Activated T-helper 17 cell treated with anti-CD3 and anti-CD28 coated beads, Interleukin-2, amount 50 U/mL, for 72 hours (primary cell): ENCODE results near the gene FAM221B. TPM values are rescaled to one million over a fixed set of nuclear protein-coding genes. Genes with fewer than 3 reads are reported as not detected.
A peak's percentile ranks its signal among the peaks of the same experiment; 100 is the strongest.

ENCODE experiments used
- ATAC-seq: fragments of 150-1000 bp; cut with Tn5 transposase; replicated peaks from 2 replicates; pipeline ENCODE4 v1.10.0; 2021; ENCODE audit warnings: mild to moderate bottlenecking, moderate library complexity
- H3K27ac Mint-ChIP-seq: one replicate; pipeline ENCODE4 v1.8.0; 2022; ENCODE audit warnings: mixed read lengths
- H3K27me3 Mint-ChIP-seq: one replicate; pipeline ENCODE4 v1.8.0; 2022; ENCODE audit warnings: mixed read lengths
- H3K36me3 Mint-ChIP-seq: one replicate; pipeline ENCODE4 v1.8.0; 2022; ENCODE audit warnings: low read depth, mild to moderate bottlenecking, mixed read lengths
- H3K4me1 Mint-ChIP-seq: one replicate; pipeline ENCODE4 v1.8.0; 2022; ENCODE audit warnings: mixed read lengths
- H3K4me3 Mint-ChIP-seq: one replicate; pipeline ENCODE4 v1.8.0; 2022; ENCODE audit warnings: mild to moderate bottlenecking, mixed read lengths
- H3K9me3 Mint-ChIP-seq: one replicate; pipeline ENCODE4 v1.8.0; 2022; ENCODE audit warnings: mixed read lengths
- total RNA-seq, 2 donors: library from RNA; stranded (reverse); gene quantifications; one replicate each; pipeline ENCODE4 v1.2.3, GENCODE V29; 2022

Gene FAM221B
- total RNA-seq, 2 donors from 2014 or later: not detected

DNA sequence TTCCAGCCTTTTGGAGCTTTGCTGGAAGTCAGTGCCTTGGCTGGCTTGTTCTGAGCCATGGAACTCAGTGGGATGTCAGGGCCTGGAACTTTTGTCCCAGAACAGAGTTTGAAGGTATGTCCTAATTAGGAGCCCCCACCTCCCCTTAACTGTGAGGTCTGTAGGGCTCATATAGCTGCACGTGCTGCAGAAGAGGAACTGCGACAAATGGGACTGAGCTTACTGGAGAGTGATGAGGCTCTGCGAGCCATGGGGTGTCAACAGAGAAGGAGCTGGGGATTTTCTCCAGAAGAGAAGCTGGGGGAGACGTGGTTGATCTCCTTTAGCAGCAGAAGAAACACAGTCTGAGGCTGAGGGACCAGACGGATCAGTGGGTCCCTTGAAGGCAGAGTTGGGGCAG lies 11.4 kb upstream of the FAM221B start:
- Mint-ChIP-seq H3K9me3 (no peaks in the 10 kb centered on the region), H3K36me3 (no peaks in the 10 kb centered on the region), H3K4me1 (peaks cover 5% of the 10 kb centered on the region), H3K27me3 (no peaks in the 10 kb centered on the region), H3K4me3 (no peak overlapping the region), H3K27ac (peak overlapping the region; percentile 51)
- no peak for ATAC-seq

DNA sequence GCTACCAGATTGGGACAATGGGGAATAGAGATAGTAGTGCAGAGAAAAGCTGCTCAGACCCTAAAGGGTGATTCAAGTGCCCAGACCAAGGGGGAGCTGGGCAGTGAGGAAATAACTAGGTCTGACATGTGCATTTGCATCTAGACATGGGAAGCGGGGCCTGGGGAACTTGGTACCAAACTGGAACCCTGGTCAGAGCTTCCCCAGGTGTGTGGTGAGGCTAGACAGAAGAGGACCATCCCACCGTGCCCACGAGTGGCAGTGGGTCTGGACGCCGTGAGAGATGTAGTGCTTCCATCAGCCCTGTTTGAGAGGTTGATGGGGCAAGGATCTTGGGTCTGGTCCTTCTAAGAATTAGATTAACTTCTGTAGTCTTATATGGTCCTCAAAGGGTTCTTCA lies 8.1 kb upstream of the FAM221B start:
- no peaks in the 10 kb centered on the region for H3K36me3 Mint-ChIP-seq
- H3K4me1 Mint-ChIP-seq: no peaks in the 10 kb centered on the region
- H3K27ac Mint-ChIP-seq: peak overlapping the region; percentile 22
- no peak for ATAC-seq
- no peaks in the 10 kb centered on the region for H3K27me3 Mint-ChIP-seq
- H3K9me3 Mint-ChIP-seq: no peaks in the 10 kb centered on the region
- H3K4me3 Mint-ChIP-seq: no peak overlapping the region

DNA sequence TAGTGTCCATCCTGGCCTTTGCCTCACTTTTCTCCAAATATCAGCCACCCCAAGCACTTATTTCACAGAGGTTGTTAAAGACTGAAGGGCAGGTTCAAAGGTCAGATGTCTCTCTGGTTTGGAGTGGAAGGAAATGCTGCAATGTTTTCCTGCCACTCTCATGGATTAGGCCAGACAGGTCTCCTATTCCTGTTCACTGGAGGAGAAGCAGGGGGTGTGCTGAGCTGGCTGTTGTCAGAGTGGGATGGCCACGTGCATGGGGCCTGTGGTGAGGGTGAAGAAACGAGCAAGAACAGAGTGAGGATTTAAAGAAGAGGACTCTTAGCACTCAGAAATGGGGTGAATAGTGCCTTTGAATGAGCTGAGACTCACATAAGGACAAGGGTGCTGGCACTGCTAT lies 7.2 kb upstream of the FAM221B start:
- H3K4me1 Mint-ChIP-seq: no peaks in the 10 kb centered on the region
- no peak overlapping the region for H3K4me3 Mint-ChIP-seq
- no peak for ATAC-seq
- no peaks in the 10 kb centered on the region for H3K9me3 Mint-ChIP-seq
- no peaks in the 10 kb centered on the region for H3K36me3 Mint-ChIP-seq
- no peaks in the 10 kb centered on the region for H3K27me3 Mint-ChIP-seq
- H3K27ac Mint-ChIP-seq: peak overlapping the region; percentile 22

DNA sequence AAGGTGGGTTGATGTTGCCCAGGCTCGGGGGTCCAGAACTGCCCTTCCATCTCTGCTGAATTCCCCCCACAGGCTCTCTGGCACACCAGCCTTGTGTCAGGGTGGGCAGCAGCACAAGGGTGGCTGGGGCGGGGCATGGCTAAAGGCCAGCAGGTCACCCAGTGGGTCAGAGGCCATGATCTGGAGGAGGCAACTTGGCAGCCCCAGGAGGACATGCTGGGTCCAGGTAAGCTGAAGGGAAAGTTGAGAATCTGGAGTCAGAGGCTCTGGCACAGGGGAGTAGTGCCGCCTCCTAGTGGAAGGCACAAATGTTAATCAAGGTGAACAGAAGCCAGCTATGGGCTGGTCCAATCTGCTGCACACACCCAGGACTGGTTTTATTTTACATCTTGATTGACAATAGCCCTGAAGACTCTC lies 6.7 kb upstream of the FAM221B start:
- H3K4me3 Mint-ChIP-seq: no peak overlapping the region
- H3K27me3 Mint-ChIP-seq: no peaks in the 10 kb centered on the region
- no peaks in the 10 kb centered on the region for H3K9me3 Mint-ChIP-seq
- no peak overlapping the region for H3K27ac Mint-ChIP-seq
- ATAC-seq: no peak
- peaks cover under 1% of the 10 kb centered on the region for H3K4me1 Mint-ChIP-seq
- no peaks in the 10 kb centered on the region for H3K36me3 Mint-ChIP-seq

DNA sequence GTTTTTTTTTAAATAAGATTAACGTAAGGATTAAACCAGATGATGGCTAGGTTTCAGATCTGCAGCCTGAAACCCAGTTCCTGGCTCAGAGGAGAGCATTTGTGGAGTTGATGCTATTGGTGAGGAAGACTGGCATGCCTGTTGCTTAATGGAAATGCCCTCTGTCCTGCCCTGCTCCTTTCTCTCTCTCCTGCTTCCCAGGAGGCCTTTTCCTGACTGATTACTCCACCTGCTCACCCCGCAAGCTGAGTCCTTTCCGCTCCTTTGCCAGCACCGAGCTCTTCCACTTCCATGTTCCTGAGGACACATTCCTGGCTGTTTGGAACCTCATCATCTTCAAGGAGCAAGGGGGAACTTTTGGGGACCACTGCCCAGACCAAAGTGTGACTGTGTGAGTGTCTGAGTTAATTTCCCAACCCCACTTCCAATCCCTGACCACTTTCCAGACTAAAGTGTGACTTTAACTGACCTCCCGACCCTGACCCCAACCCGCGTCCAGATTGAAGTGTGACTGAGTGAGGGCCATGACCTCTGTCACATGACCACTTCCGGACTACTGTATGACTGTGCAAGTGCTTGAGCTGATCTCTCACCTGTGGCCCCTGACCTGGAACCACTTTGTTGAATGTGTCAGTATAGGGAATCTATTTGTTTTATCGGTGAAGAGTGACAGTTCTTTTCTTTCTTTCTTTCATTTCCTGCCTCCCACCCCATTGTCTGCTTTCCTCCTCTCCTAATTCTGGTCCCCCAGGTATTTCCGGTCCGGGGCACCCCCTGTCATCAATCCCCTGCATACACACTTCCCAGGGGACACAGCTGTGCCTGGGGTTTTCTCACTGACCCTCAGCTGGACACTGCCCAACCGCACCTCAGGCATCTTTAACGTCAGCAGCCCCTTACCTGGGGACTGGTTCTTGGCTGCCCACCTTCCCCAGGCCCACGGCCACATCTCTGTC lies 6.0 kb upstream of the FAM221B start:
- Mint-ChIP-seq H3K4me3 (no peak overlapping the region), H3K27me3 (no peaks in the 10 kb centered on the region), H3K27ac (peak overlapping the region; percentile 17), H3K36me3 (no peaks in the 10 kb centered on the region), H3K4me1 (peaks cover 7% of the 10 kb centered on the region), H3K9me3 (no peaks in the 10 kb centered on the region)
- no peak for ATAC-seq

DNA sequence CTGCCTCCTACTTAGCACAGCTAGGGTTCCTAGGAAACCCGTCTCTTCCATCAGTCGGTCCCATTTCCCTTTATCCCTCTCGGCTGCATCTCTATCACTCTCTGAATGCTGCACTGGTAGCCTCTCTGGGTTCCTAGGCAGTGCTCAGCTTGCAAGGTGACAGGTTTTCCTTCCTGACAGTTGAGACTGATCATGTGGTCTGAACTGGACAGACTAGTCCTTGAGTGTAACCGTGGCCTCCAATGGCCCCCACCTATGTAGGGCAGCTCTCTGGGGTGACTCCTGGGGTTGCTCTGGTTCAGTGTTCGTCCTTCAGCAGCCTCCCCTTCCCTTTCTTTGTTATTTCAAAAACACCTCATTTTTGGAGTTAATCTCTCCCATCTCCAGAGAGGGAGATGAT lies 4.3 kb upstream of the FAM221B start:
- ATAC-seq: no peak
- no peaks in the 10 kb centered on the region for H3K36me3 Mint-ChIP-seq
- H3K4me1 Mint-ChIP-seq: peaks cover 17% of the 10 kb centered on the region
- peak overlapping the region; percentile 23 for H3K27ac Mint-ChIP-seq
- H3K9me3 Mint-ChIP-seq: no peaks in the 10 kb centered on the region
- no peaks in the 10 kb centered on the region for H3K27me3 Mint-ChIP-seq
- no peak overlapping the region for H3K4me3 Mint-ChIP-seq

DNA sequence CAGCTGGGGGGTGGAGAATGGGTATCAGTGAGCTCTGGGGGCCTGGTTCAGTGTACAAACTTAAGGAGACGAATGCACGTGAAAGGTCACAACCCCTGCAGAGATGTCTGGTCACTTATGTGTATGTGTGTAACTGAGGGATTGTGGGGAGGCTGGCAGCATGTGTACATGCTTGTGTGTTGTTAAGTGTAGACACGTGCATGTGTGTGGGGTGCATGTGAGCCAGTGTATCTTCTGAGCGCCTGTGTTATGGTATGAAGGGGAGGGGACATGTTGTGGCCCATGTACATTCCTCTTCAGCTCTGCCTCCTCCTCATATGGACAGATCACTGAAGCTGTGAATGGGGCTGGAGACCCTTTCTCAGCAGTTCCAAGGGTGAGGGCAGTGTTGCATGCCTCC lies 2.5 kb upstream of the FAM221B start:
- no peaks in the 10 kb centered on the region for H3K9me3 Mint-ChIP-seq
- no peaks in the 10 kb centered on the region for H3K27me3 Mint-ChIP-seq
- peaks cover 17% of the 10 kb centered on the region for H3K4me1 Mint-ChIP-seq
- no peak for ATAC-seq
- H3K27ac Mint-ChIP-seq: no peak overlapping the region
- H3K4me3 Mint-ChIP-seq: no peak overlapping the region
- H3K36me3 Mint-ChIP-seq: no peaks in the 10 kb centered on the region

DNA sequence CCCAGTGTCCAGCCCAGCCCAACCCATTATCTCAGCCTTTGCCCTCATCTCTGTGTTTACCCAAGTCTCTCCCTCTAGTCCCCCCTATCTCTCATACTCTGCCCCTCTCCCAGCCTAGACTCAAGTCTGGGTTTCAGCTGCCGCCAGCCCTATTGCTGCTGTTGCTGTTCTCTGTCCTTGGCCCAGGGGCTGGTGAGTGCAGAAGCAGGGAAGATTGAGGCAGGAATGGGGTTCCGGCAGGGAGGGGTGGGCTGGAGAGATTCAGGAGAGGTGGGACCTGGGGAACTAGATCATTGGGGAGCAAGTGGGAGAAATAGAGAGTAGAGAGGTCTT lies 1.2 kb upstream of the FAM221B start:
- H3K4me3 Mint-ChIP-seq: peak overlapping the region; percentile 96
- no peaks in the 10 kb centered on the region for H3K9me3 Mint-ChIP-seq
- H3K36me3 Mint-ChIP-seq: no peaks in the 10 kb centered on the region
- H3K27ac Mint-ChIP-seq: peak overlapping the region; percentile 77
- H3K27me3 Mint-ChIP-seq: no peaks in the 10 kb centered on the region
- H3K4me1 Mint-ChIP-seq: peaks cover 17% of the 10 kb centered on the region
- ATAC-seq: no peak

DNA sequence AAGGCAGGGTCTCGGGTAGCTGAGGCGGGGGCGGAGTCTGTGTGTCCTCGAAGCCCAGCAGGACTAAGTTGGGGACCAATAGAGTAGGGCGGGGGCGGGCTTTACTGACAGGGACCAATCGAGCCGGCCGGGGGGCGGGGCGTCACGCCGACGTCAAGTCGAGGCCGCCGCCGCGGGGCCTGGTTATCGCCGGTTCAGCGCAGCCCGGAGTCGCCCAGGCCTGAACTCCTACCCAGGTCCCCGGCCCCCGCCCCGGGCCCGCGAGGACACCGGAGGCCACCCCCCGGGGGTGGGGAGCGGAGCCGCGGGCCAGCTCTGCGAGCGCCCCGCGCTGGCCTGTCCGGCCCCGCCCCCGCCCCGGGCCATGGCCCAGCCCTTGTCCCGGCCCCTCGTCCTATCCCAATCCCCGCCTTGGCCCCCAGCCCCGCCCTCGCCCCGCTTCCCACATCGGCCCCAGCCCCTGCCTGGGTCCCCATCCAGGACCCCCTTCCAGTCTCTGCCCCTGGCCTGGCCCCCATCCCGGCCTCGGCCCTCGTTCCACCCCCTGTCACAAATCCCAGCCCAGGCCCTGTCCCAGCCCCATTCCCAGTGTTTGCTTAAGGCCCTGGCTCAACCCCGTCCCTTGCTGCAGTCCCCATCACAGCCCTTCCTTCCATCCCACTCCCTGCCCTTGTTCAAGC lies 692 bp upstream of the FAM221B start, which contains the start of gene TMEM8B:
Gene TMEM8B (plus strand): TSS at position 145 of the 680 bp plus-strand sequence. CDS start 220 bp downstream, at position 365.
- H3K9me3 Mint-ChIP-seq: no peaks in the 10 kb centered on the region
- peak within 1 kb of the TSS; percentile 96 for H3K27ac Mint-ChIP-seq
- peaks cover 17% of the 10 kb centered on the region for H3K4me1 Mint-ChIP-seq
- no peaks in the 10 kb centered on the region for H3K27me3 Mint-ChIP-seq
- no peaks in the 10 kb centered on the region for H3K36me3 Mint-ChIP-seq
- peak within 1 kb of the TSS; percentile 96 for H3K4me3 Mint-ChIP-seq
- ATAC-seq: peak; percentile 96

DNA sequence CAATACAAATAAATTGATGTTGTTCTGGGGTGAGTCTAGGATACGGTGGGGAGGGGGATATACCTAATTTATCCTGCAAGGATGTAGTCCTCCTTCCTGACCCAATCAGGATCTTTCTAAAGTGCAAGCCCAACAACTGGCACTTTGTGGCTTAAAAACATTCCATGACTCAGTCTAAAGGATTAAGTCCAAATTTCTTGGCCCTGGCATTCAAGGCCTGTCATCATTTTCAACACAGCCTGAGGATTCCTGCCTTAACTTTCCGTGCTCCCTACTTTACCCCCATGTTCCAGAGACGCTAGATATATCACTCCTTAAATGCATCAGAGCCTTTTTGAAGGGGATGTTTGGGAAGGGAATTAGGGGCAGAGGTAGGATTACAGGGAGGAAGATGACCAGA lies 1.0 kb downstream of the FAM221B start:
- Mint-ChIP-seq H3K4me3 (peak overlapping the region; percentile 96), H3K27me3 (no peaks in the 10 kb centered on the region), H3K27ac (peak overlapping the region; percentile 96), H3K9me3 (no peaks in the 10 kb centered on the region), H3K36me3 (no peaks in the 10 kb centered on the region), H3K4me1 (peaks cover 17% of the 10 kb centered on the region)
- no peak for ATAC-seq

DNA sequence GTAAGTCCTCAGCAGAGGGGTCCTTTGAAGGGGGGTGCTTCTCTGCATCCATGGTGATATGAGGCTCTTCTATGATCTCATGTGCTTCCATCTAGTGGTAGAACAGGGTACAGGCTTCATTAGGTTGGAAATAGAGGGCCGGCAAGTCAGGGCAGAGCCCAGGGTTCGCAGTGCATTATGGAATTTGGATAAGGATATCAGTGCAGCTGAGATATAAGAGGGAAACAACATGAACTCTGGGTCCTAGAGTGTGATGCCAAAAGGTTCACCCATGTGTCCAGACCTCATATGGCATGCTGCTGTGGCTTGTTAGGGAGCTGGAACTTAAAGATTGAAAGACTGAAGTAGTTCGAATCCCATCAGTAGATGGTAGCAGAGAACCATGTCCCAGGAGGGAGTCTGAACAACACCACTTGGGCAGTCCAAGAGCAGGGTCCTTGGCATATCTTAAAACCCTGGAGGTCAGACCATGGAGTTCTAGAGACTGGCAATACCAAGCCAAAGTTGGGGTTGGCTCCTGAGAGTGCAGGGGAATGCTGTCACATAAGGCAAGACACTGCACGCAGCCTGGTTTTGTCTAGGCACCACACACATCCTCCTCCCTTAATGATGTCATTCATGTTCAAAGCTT lies 2.3 kb downstream of the FAM221B start:
- Mint-ChIP-seq H3K27ac (peak overlapping the region; percentile 4), H3K4me3 (no peak overlapping the region)

DNA sequence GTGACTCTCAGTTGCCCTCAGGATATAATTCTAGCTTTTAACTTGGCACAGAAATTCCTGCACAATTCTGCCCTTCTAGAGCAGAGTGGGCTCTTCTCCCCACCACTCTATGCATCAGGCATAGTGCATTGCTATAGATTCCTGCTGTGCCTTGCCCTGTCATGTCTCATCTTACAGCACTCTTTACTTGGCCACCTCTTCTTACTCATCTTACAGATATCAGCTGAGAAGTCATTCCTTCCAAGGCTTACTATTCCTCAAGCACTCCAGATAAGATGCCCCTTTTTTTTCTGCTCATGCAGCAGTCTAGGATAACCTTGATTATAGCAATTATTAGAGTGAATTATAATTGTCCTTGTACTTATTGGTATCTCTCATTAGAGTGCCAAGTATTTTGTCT lies 5.6 kb downstream of the FAM221B start:
- Mint-ChIP-seq H3K4me1 (no peaks in the 10 kb centered on the region), H3K27ac (no peak overlapping the region), H3K4me3 (no peak overlapping the region), H3K9me3 (no peaks in the 10 kb centered on the region), H3K36me3 (no peaks in the 10 kb centered on the region), H3K27me3 (no peaks in the 10 kb centered on the region)
- ATAC-seq: no peak

More for the DNA sequence above, 2.3 kb downstream of the FAM221B start:
- no peaks in the 10 kb centered on the region for H3K9me3 Mint-ChIP-seq
- ATAC-seq: peak; percentile 39
- peaks cover 17% of the 10 kb centered on the region for H3K4me1 Mint-ChIP-seq
- H3K36me3 Mint-ChIP-seq: no peaks in the 10 kb centered on the region
- H3K27me3 Mint-ChIP-seq: no peaks in the 10 kb centered on the region

DNA sequence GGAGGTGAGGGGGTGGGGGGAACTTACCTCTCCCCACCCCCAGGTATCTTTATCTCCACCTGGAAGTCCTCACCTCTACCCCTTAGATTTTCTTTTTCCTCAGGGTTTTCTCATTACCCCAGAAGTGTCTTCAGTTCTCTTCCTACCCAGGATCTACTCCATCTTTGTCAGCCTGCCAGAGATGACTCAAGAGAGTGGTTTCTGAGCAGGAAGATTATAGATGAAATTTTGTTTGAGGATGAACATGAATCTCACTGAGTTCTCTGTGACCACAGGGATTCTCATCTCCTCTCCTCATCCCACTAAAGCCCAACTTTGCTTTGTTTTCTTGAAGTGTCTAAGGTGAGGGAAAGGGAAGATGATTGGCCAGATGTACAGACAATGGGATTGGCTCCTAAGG lies 8.5 kb downstream of the FAM221B start:
- ATAC-seq: no peak
- H3K4me3 Mint-ChIP-seq: no peak overlapping the region
- no peaks in the 10 kb centered on the region for H3K36me3 Mint-ChIP-seq
- H3K27me3 Mint-ChIP-seq: no peaks in the 10 kb centered on the region
- no peaks in the 10 kb centered on the region for H3K4me1 Mint-ChIP-seq
- no peaks in the 10 kb centered on the region for H3K9me3 Mint-ChIP-seq
- H3K27ac Mint-ChIP-seq: peak overlapping the region; percentile 13

DNA sequence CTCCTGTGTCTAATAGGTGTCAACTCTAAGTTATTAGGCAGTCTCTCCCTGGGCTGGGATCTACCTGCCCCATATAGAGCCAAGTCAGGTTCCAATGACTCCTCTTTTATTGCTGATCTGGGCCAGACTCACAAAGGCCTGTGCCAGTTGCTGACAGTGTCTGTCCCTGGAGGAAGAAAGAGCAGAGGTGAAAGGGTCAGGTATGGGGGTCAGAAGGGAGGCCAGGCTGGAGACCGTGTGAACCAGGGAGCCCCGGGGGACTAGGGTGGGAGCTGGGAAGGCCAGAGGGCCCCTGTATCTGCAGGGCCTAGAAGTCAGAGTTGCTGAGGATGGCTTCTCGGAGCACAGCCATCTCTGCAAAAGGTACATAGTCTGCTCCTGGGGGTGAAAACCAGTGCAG lies 10.2 kb downstream of the FAM221B start:
- no peaks in the 10 kb centered on the region for H3K9me3 Mint-ChIP-seq
- no peaks in the 10 kb centered on the region for H3K36me3 Mint-ChIP-seq
- H3K4me3 Mint-ChIP-seq: no peak overlapping the region
- no peak for ATAC-seq
- H3K4me1 Mint-ChIP-seq: peaks cover 6% of the 10 kb centered on the region
- H3K27ac Mint-ChIP-seq: no peak overlapping the region
- no peaks in the 10 kb centered on the region for H3K27me3 Mint-ChIP-seq
